Panc1 (cell line): ENCODE results near the gene CACNG6. TPM values are rescaled to one million over a fixed set of nuclear protein-coding genes. Genes with fewer than 3 reads are reported as not detected.

ENCODE experiments used
- ATAC-seq: fragments of 200-7000 bp; cut with Tn5 transposase; 2 replicates; pipeline ENCODE4 v1.9.1; 2020; ENCODE audit warnings: mild to moderate bottlenecking, moderate library complexity
- BruUV-seq: library from RNA; stranded (reverse); fragments of 400-500 nt; replicated peaks from 2 replicates; lab custom pipeline; 2021; lab: Mats Ljungman, UMichigan
- CTCF ChIA-PET: fragments of 300-600 bp; sonication (Branson Sonifier 250); formaldehyde crosslinking; loops from one replicate; lab custom pipeline; 2022; ENCODE audit warnings: antibody characterized with exemption; lab: Charles Lee
- POLR2A ChIA-PET: fragments of 300-600 bp; sonication (Branson Sonifier 250); formaldehyde crosslinking; loops from one replicate; lab custom pipeline; 2022; ENCODE audit warnings: antibody characterized with exemption; lab: Charles Lee
- DNase-seq: peaks from one replicate; pipeline ENCODE4 v3.0.0-alpha.2; 2010; ENCODE audit warnings: low read depth, low spot score
- H3K27ac ChIP-seq: 2 replicates; pipeline ENCODE4 v1.5.1; 2011; ENCODE audit warnings: mild to moderate bottlenecking, low read length, inconsistent platforms
- H3K27me3 ChIP-seq: fragments of 200-500 bp; sonication (Bioruptor generic); 2 replicates; pipeline ENCODE4 v1.6.0; 2014; ENCODE audit warnings: low read length, inconsistent platforms; ENCODE audit not compliant: control insufficient read depth, insufficient read depth
- H3K36me3 ChIP-seq: fragments of 200-500 bp; sonication (Bioruptor generic); 2 replicates; pipeline ENCODE4 v1.5.1; 2014; ENCODE audit warnings: inconsistent platforms, mild to moderate bottlenecking, low read length, moderate library complexity; ENCODE audit not compliant: control insufficient read depth, insufficient read depth
- H3K4me1 ChIP-seq: 2 replicates; pipeline ENCODE4 v1.5.1; 2011; ENCODE audit warnings: inconsistent platforms, mild to moderate bottlenecking, low read length, moderate library complexity; ENCODE audit not compliant: control insufficient read depth, insufficient read depth
- H3K4me3 ChIP-seq, 2 experiments: 2 replicates each; pipeline ENCODE4 v1.5.1; 2011 to 2012; ENCODE audit warnings: low read depth in 2 of 2, low read length in 2 of 2, mild to moderate bottlenecking in 2 of 2, inconsistent platforms in 1 of 2, moderate library complexity in 1 of 2
- H3K9me3 ChIP-seq: fragments of 200-500 bp; sonication (Bioruptor generic); 2 replicates; pipeline ENCODE4 v1.5.1; 2014; ENCODE audit warnings: low read depth, mild to moderate bottlenecking, inconsistent platforms, low read length, moderate library complexity; ENCODE audit not compliant: control insufficient read depth, insufficient read depth
- POLR2AphosphoS5 ChIP-seq: IDR thresholded peaks from 2 replicates; pipeline ENCODE4 v1.6.1; 2012; ENCODE audit warnings: mild to moderate bottlenecking, low read depth, low read length, moderate library complexity
- SIN3A ChIP-seq: IDR thresholded peaks from 2 replicates; pipeline ENCODE4 v1.6.1; 2012; ENCODE audit warnings: low read depth, mild to moderate bottlenecking, low read length, moderate library complexity, borderline replicate concordance; ENCODE audit not compliant: insufficient read depth
- TCF7L2 ChIP-seq: IDR thresholded peaks from 2 replicates; pipeline ENCODE4 v1.6.1; 2011; ENCODE audit warnings: mild to moderate bottlenecking, low read depth, low read length, inconsistent platforms
- in situ Hi-C: cut with HindIII; loops from 2 replicates; pipeline ENCODE4 v1.10.0; 2016; ENCODE audit warnings: low sequenced_read_pairs, low pct_unique_long_range_greater_than_20kb
- intact Hi-C: fragments of 100-400 bp; cut with micrococcal nuclease; formaldehyde crosslinking; loops from one replicate; pipeline ENCODE4 v1.10.0; 2022; ENCODE audit not compliant: unreplicated experiment
- total RNA-seq: library from RNA; stranded (reverse); gene quantifications from one replicate; pipeline ENCODE4 v1.2.1, GENCODE V29; 2021; ENCODE audit not compliant: unreplicated experiment
- TF ChIP-seq, protein P1 (sequence below), 2 experiments: IDR thresholded peaks; 2 replicates each; pipeline ENCODE4 v1.6.1; 2011 to 2012; ENCODE audit warnings: low read depth in 2 of 2, control low read depth in 1 of 2, low read length in 1 of 2, mild to moderate bottlenecking in 1 of 2, moderate library complexity in 1 of 2; ENCODE audit not compliant: insufficient read depth in 1 of 2
- TF ChIP-seq, protein P2 (sequence below): fragments of 450-650 bp; IDR thresholded peaks from 2 replicates; pipeline ENCODE4 v1.5.1; 2017; ENCODE audit warnings: mild to moderate bottlenecking

The CACNG6 gene
- total RNA-seq, 1 experiment from 2014 or later = 14.6 TPM

GRCh38 chr19:53977429-53977990, 13.9 kb upstream of the CACNG6 start:
- intact Hi-C loops (no loop called here), in situ Hi-C loops (no loop called here)
- DNase-seq = peak; percentile 81
- Histone ChIP-seq H3K36me3 (no peaks in the 10 kb centered on the region), H3K4me3 (peak overlapping the region; percentile 54 to 79), H3K9me3 (no peaks in the 10 kb centered on the region), H3K27ac (peak overlapping the region; percentile 90), H3K27me3 (no peaks in the 10 kb centered on the region), H3K4me1 (peaks cover 10% of the 10 kb centered on the region)
- no TSS peak for BruUV-seq
- ChIA-PET CTCF (no interaction called here), POLR2A (no interaction called here)
- TF ChIP-seq, protein P1, sequence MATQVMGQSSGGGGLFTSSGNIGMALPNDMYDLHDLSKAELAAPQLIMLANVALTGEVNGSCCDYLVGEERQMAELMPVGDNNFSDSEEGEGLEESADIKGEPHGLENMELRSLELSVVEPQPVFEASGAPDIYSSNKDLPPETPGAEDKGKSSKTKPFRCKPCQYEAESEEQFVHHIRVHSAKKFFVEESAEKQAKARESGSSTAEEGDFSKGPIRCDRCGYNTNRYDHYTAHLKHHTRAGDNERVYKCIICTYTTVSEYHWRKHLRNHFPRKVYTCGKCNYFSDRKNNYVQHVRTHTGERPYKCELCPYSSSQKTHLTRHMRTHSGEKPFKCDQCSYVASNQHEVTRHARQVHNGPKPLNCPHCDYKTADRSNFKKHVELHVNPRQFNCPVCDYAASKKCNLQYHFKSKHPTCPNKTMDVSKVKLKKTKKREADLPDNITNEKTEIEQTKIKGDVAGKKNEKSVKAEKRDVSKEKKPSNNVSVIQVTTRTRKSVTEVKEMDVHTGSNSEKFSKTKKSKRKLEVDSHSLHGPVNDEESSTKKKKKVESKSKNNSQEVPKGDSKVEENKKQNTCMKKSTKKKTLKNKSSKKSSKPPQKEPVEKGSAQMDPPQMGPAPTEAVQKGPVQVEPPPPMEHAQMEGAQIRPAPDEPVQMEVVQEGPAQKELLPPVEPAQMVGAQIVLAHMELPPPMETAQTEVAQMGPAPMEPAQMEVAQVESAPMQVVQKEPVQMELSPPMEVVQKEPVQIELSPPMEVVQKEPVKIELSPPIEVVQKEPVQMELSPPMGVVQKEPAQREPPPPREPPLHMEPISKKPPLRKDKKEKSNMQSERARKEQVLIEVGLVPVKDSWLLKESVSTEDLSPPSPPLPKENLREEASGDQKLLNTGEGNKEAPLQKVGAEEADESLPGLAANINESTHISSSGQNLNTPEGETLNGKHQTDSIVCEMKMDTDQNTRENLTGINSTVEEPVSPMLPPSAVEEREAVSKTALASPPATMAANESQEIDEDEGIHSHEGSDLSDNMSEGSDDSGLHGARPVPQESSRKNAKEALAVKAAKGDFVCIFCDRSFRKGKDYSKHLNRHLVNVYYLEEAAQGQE (IDR thresholded peaks at IDR 0.05; ENCODE audit: insufficient read depth in 1 of 2, low read depth in 2 of 2, low read length in 1 of 2) = no peak
- no peak for TF ChIP-seq TCF7L2
- TF ChIP-seq, protein P2, sequence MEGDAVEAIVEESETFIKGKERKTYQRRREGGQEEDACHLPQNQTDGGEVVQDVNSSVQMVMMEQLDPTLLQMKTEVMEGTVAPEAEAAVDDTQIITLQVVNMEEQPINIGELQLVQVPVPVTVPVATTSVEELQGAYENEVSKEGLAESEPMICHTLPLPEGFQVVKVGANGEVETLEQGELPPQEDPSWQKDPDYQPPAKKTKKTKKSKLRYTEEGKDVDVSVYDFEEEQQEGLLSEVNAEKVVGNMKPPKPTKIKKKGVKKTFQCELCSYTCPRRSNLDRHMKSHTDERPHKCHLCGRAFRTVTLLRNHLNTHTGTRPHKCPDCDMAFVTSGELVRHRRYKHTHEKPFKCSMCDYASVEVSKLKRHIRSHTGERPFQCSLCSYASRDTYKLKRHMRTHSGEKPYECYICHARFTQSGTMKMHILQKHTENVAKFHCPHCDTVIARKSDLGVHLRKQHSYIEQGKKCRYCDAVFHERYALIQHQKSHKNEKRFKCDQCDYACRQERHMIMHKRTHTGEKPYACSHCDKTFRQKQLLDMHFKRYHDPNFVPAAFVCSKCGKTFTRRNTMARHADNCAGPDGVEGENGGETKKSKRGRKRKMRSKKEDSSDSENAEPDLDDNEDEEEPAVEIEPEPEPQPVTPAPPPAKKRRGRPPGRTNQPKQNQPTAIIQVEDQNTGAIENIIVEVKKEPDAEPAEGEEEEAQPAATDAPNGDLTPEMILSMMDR = no peak
- TF ChIP-seq POLR2AphosphoS5 = no peak; the same call in 1 of the 2 replicates
- TF ChIP-seq SIN3A = no peak
- peak; percentile 10 for ATAC-seq

GRCh38 chr19:53977991-53978731, 13.3 kb upstream of the CACNG6 start:
- in situ Hi-C loops (no loop called here), intact Hi-C loops (loop anchor here (2.0 kb wide), 1 partner anchor 69 kb away; the partner anchor contains the start of gene CACNG7)
- Histone ChIP-seq H3K36me3 (no peaks in the 10 kb centered on the region), H3K9me3 (no peaks in the 10 kb centered on the region), H3K4me1 (peaks cover 11% of the 10 kb centered on the region), H3K27me3 (no peaks in the 10 kb centered on the region), H3K27ac (peak overlapping the region; percentile 90), H3K4me3 (peak overlapping the region; percentile 54 to 79)
- ChIA-PET POLR2A (interaction anchor here (0.7 kb wide), 1 partner anchor 46 kb away, joined by 13 read pairs; no protein-coding TSS in a partner anchor), CTCF (no interaction called here)
- peak; percentile 97 for DNase-seq
- no TSS peak for BruUV-seq
- TF ChIP-seq, protein P1 (IDR thresholded peaks at IDR 0.05; ENCODE audit: insufficient read depth in 1 of 2, low read depth in 2 of 2, low read length in 1 of 2) = no peak
- no peak for TF ChIP-seq SIN3A
- no peak for TF ChIP-seq TCF7L2
- TF ChIP-seq POLR2AphosphoS5 = peak; percentile 84
- peak; percentile 52 for ATAC-seq
